ENCODE data around the gene TSPAN9.

The TSPAN9 gene

DNA sequence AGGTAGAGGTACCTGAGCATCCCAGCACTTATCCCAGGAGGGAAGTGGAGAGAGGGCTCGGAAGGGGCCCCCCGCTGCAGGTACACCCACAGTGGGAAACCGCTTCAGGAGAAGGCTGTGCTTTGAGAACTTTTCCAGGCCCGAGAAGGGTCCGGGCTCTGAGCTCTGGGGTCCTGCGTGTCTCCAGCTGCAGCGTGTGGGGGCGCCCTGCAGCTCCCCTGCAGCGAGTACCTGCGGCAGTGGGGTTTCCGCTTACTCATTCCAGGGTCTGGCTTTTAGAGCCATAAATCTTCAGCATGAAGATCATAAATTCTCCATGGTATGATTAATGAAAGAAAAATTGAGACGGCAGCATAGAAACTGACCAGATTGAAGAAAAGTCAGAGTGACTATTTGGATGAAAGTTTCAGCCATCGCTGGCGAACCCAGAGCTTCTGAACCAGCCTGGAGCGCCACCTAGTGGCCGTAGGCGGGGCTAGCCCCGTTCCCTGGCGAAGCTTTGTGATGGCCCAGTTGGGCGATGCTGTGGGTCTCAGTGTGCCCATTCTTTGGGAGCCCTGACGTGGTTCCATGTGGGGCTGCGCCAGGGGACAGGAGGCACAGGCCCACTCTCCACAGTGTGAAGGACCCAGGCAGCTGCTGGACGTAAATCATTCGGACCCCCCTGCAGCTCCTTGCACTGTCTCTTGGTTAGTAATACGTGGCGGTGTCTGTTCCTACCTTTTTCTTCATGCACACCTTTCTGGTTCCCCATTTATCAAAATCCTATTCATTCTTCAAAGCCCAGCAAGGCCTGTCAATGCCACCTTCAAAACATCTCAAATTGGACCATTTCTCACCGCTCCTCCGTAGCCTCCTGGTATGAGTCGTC lies 198.2 kb downstream of the TSPAN9 start:
- no peak overlapping the region for H3K4me3 ChIP-seq (ENCODE audit: low read depth, low read length)
- TF ChIP-seq, protein P1, sequence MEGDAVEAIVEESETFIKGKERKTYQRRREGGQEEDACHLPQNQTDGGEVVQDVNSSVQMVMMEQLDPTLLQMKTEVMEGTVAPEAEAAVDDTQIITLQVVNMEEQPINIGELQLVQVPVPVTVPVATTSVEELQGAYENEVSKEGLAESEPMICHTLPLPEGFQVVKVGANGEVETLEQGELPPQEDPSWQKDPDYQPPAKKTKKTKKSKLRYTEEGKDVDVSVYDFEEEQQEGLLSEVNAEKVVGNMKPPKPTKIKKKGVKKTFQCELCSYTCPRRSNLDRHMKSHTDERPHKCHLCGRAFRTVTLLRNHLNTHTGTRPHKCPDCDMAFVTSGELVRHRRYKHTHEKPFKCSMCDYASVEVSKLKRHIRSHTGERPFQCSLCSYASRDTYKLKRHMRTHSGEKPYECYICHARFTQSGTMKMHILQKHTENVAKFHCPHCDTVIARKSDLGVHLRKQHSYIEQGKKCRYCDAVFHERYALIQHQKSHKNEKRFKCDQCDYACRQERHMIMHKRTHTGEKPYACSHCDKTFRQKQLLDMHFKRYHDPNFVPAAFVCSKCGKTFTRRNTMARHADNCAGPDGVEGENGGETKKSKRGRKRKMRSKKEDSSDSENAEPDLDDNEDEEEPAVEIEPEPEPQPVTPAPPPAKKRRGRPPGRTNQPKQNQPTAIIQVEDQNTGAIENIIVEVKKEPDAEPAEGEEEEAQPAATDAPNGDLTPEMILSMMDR (conservative IDR thresholded peaks at IDR 0.05; ENCODE audit: low read depth, low read length), result peak; percentile 98
- peak; percentile 80 for DNase-seq (ENCODE audit: low read depth)

DNA sequence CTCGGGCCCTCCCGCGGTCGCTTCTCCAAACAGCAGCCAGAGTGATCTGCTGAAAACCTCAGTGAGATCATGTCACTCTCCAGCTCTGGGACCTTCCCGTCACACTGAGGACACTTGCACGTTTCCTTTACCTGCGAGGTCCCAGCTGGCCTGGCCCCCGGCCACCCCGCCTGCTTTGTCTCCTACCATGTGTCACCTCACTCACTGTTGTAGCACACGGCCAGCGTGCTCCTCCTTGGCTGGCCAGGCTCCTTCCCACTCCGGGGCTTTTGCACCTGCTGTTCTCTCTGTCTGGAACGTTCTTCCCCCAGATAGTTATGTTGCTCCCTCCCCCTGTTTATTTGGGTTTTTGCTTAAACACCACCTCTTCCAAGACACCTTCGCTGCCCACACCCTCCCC lies 199.0 kb downstream of the TSPAN9 start:
- H3K4me3 ChIP-seq (ENCODE audit: low read depth, low read length), result no peak overlapping the region
- TF ChIP-seq, protein P1 (conservative IDR thresholded peaks at IDR 0.05; ENCODE audit: low read depth, low read length), result no peak
- DNase-seq (ENCODE audit: low read depth), result no peak

DNA sequence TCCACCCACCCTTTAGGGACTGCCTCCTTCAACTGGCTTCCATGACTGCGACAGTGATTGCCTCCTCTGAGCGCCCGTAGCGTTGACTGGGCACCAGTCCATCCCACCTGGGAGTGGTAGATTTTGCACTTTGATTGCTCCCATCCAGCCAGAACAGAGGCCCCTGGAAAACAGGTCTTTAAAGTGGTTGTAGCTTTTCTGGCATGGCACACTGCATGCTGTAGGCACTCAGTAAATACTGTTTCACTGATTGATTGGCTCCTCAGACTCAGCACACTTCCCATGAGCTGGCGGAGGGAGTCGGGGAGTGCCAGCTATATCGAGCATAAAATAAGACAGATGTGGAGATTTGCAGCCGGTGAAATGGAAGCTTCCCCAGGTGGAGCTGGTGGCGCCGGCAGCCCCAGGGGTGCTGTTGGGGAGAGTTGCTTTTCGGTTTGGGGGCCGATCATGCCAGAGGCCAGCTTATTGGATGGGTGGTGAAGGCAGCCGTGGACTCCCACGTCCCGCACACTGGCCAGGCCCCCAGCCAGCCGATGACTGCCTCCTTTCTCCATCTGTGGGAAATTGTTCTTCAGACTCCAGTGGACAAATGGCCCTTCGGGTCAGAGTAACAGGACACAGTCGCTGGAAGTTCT lies 200.2 kb downstream of the TSPAN9 start:
- no peak overlapping the region for H3K4me3 ChIP-seq (ENCODE audit: low read depth, low read length)
- TF ChIP-seq, protein P1 (conservative IDR thresholded peaks at IDR 0.05; ENCODE audit: low read depth, low read length), result no peak
- no peak for DNase-seq (ENCODE audit: low read depth)

DNA sequence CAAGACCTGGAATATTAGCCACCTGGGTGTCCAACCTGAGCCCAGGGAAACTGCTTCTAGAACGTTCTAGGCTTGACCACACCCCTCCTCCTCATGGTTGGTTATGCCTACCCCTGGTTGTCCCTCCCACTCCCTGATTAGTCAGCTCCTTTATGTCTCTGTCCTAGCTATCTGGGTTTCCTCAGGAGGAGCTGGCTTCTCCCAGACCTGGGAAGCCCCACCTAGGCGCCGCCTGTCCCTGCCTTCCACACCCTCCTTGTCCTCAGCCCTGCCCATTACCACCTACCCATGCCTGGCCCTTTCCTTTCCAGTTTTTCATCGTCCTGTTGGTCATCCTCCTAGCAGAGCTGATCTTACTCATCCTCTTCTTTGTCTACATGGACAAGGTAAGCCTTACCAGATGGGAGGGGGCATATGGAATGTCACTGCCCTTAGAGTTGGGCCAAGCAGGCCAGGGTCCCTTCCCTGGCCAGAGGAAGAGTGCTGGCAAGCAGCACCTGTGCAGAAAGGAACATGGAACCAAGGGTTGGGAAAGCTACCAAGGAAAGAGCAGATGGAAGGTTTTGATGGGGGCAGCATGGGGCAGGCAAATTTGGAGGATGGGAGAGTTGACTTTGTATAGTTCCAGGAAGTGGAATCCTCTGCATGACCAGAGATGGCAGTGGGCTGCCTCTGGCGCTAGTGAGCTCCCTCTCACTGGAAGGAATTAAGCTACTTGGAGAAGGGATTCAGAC lies 201.7 kb downstream of the TSPAN9 start:
- no peak overlapping the region for H3K4me3 ChIP-seq (ENCODE audit: low read depth, low read length)
- TF ChIP-seq, protein P1 (conservative IDR thresholded peaks at IDR 0.05; ENCODE audit: low read depth, low read length), result no peak
- no peak for DNase-seq (ENCODE audit: low read depth)

DNA sequence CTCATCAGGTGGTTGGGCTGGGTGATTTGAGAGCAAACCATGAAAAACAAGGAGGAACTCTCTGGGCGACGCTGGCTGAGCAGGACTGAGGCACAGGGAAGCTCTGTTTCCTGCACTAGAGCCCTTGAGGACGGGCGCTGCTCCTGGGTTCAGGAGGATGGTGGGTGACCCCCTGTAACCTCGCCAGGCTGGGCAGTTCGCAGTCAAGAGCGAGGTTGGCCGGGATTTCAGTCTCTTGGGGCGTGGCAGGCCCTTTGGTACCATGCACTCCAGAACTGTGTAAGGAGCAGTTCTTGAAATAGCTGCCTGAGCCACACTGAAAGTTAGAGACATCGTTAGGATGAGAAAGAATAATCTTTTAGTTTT lies 202.2 kb downstream of the TSPAN9 start:
- DNase-seq (ENCODE audit: low read depth), result no peak
- H3K4me3 ChIP-seq (ENCODE audit: low read depth, low read length), result no peak overlapping the region
- TF ChIP-seq, protein P1 (conservative IDR thresholded peaks at IDR 0.05; ENCODE audit: low read depth, low read length), result no peak

DNA sequence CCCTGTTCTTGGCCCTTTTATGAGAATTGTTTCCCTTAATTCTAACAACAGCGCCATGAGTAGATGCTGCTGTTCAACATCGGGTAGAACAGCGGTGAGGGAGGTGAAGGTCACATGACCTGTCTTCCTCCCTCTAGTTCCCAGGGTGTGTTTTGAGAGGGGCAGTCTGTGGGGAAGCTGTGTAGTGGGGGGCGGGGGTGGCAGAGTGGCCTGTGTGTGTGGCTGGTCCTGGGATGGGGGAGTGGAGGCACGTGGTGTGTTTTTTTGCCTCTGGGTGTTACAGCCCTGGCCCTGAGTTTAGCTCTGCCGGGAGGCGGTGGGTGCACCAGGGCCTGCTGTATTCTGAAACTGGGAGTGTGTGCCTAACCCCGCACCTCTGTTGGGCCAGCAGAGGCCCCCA lies 202.7 kb downstream of the TSPAN9 start:
- H3K4me3 ChIP-seq (ENCODE audit: low read depth, low read length), result no peak overlapping the region
- DNase-seq (ENCODE audit: low read depth), result no peak
- TF ChIP-seq, protein P1 (conservative IDR thresholded peaks at IDR 0.05; ENCODE audit: low read depth, low read length), result no peak
